22Rv1 (cell line): ENCODE results near the gene RANBP1.

Experiments used
- H3K27ac ChIP-seq: fragments of 450-650 bp; 2 replicates; pipeline ENCODE4 v1.5.1; 2017
- ZFX ChIP-seq: fragments of 450-650 bp; IDR thresholded peaks from 2 replicates; pipeline ENCODE4 v1.6.1; 2017; ENCODE audit warnings: antibody characterized with exemption, borderline replicate concordance
- TF ChIP-seq, protein P1 (sequence below): fragments of 450-650 bp; IDR thresholded peaks from 2 replicates; pipeline ENCODE4 v1.5.1; 2017; ENCODE audit warnings: mild to moderate bottlenecking

The RANBP1 gene

DNA sequence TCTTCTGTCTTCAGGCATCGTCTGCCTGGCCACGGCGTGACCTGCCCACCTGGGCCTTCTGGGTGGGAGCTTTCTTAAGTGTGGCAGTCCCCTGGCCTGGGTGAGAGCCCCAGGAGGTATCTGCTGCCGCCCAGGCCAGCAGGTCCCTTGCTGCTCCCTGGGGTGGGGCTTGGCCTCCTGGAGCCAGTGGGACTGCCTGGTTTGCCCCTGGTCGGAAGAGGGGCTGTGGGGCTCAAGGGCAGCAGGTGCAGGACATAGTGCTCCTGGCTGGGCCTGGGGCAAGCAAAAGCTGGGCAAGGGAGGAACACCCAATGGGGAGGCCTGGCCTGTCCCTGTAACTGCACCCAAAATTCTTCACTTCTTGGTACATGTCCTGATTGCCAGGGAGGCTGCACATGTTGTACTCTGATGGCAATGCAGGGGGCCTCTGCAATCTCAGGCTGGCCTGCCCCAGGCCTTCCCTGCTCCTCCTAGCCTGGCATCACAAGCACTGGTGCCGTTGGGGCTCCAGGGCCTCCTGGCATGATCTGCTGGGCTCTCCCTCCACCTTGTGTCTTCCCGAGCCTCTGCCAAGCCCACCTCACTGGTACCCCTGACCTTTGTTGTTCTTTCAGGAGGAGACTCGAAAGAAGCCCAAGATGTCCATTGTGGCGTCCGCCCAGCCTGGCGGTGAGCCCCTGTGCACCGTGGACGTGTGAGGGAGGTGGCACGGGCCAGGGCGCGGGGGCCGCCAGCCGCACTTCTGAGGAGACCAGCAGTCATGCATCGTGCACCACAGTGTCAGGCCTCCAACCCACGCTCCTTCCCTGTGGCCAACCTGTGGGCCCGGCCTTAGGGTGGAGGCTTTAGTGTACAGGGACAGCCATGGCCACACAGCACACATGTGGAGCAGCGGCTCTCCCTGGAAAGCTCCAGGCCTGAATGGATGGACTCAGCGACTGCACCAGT is 6.2 kb upstream of the RANBP1 start:
- peak overlapping the region; percentile 48 for H3K27ac ChIP-seq

DNA sequence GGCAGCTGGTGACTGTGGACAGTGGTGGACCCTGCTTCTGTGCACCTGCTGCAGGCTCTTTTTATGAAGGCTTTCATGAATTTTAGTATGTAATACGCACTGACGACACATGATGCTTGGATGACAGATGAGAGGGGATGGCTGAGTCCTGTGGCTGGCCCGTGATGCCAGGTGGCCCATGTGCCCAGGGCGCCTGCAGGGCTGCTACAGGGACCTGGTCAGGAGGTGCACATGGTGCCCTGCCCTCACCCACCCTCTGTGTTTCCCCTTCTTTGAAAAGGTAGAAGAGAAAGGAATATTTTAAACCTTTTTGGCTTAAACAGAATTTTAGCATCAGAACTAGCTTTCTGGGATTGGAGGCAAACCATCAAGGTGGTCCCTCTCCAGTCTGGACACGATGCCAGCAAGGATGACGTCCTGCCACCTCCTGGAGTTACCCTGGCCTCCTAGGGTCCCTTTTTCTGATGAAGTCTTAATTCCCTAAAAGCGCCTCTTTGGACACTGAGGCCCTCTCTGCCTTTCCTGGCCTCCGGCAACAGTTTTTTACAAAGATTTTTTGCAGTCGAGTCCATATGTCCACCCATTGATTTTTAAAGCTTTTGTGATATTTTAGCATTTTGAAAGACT is 5.4 kb upstream of the RANBP1 start:
- no peak for TF ChIP-seq ZFX
- TF ChIP-seq, protein P1, sequence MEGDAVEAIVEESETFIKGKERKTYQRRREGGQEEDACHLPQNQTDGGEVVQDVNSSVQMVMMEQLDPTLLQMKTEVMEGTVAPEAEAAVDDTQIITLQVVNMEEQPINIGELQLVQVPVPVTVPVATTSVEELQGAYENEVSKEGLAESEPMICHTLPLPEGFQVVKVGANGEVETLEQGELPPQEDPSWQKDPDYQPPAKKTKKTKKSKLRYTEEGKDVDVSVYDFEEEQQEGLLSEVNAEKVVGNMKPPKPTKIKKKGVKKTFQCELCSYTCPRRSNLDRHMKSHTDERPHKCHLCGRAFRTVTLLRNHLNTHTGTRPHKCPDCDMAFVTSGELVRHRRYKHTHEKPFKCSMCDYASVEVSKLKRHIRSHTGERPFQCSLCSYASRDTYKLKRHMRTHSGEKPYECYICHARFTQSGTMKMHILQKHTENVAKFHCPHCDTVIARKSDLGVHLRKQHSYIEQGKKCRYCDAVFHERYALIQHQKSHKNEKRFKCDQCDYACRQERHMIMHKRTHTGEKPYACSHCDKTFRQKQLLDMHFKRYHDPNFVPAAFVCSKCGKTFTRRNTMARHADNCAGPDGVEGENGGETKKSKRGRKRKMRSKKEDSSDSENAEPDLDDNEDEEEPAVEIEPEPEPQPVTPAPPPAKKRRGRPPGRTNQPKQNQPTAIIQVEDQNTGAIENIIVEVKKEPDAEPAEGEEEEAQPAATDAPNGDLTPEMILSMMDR, result no peak
- H3K27ac ChIP-seq, result peak overlapping the region; percentile 48

More for the DNA sequence above, 6.2 kb upstream of the RANBP1 start:
- TF ChIP-seq ZFX, result no peak
- TF ChIP-seq, protein P1, result no peak

DNA sequence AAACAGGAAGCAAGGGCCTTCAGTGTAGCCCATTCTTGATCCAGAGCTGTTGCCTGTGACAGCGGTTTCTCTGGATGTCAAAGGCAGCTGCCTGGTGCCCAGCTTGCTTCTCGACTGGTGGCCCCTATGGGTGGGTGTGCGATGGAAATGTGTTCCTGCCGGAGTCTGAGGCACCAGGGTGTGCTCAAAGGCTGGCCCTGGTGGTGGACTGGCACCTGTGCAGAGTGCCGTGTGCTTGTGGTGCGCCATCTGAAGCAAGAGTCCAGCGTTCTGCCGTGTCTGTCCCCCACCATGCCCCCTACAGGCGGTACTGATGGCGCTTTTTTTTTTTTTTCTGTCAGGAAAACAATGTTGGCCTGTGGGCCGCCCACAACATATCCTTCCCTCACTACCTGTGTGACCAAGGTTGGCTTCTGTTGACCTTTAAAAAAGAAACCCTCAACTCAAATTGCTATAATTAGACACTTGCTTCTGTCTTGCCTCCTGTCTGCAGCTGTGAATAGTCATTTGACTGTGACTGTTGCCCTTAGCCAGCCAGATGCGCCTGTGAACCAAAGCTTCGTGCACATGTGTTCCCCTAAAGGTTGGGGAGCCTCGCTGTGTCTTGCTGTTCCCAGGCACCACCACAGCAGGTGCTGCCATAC is 4.7 kb upstream of the RANBP1 start:
- TF ChIP-seq ZFX, result no peak
- TF ChIP-seq, protein P1, result peak; percentile 69
- H3K27ac ChIP-seq, result peak overlapping the region; percentile 48

DNA sequence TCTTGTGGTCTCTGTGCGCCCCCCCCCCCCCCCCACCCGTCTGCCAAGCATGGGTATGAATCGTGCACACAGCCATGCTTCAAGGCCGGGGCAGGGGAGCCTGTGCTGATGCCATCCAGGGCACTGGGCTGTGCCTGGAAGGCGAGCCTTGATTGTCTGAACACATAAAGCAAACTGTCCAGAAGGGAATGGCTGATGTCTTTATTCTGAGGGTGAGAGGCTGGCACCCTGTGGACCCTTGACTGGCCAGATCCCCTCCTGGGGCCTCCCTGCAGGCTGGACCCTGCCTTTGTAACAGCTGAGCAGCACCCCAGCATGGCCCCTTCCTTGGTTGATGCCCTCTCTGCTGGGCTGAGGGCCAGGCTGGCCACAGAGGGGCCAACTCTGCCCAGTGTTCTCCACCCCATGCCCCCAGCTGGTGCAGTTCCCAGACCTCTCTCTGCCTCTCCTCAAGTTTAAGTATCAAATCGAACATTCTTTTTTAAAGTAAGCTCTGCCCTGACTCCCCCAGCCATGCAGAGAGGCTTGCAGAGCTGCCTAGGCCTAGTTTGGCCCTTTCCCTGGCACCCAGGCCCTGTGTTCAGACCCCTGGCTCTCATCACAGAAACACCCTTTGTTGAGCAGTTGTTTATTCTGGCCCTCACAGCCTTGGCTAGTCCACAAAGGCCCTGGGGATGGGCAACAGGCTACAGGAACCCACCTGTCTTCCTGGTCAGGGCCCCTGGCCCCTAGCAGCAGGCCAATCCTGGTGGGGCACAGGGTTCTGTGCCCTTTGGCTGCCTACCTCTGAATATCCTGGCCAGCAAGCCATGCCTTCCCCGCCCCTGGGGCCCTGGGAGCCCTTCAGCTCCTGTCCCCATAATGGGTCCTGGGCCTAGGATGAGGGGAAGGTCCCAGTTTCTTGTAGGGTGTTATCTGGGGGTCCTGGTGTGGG is 3.9 kb upstream of the RANBP1 start:
- peak overlapping the region; percentile 48 for H3K27ac ChIP-seq
- TF ChIP-seq ZFX, result no peak
- TF ChIP-seq, protein P1, result no peak

DNA sequence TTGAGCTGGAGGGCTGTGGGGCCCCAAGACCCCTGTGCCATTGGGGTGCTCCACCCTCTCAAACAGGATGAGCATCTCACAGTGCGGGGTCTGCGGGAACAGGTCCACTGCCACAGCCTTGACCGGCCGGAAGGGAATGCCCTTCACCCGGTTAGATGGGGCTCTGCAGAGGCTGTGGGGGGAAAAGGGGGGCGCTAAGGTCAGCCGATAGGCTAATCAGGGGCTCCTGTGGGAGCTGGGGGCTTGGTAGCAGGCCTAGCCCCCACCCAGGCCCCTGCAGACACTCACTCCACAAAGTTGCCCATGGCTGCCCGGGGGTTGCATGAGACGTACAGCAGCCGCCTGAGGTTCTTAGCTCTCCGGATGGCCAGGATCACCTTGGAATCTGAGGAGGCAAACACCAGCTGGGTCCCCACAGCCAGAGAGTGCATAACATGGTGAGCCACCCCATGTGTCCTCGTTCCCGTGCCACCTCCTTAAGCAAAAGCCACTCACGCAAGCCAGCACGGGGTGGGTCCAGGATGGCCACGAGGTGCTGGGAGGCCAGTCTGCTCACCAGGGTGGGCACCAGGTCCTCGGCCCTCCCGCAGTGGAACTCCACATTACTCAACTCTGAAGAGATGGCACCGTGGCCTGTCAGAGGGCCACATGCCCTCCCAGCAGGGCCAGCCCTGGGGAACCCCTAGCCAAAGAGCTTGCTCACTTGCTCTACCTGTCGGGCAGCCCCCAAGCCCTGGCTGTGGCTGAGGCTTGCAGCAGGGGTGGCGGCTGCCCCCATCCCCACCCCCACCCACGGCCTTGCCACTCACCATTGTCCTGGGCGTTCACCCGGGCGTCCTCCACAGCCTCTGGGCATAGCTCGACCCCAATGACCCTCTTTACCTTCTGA is 3.0 kb upstream of the RANBP1 start:
- peak overlapping the region; percentile 48 for H3K27ac ChIP-seq
- TF ChIP-seq ZFX, result no peak

DNA sequence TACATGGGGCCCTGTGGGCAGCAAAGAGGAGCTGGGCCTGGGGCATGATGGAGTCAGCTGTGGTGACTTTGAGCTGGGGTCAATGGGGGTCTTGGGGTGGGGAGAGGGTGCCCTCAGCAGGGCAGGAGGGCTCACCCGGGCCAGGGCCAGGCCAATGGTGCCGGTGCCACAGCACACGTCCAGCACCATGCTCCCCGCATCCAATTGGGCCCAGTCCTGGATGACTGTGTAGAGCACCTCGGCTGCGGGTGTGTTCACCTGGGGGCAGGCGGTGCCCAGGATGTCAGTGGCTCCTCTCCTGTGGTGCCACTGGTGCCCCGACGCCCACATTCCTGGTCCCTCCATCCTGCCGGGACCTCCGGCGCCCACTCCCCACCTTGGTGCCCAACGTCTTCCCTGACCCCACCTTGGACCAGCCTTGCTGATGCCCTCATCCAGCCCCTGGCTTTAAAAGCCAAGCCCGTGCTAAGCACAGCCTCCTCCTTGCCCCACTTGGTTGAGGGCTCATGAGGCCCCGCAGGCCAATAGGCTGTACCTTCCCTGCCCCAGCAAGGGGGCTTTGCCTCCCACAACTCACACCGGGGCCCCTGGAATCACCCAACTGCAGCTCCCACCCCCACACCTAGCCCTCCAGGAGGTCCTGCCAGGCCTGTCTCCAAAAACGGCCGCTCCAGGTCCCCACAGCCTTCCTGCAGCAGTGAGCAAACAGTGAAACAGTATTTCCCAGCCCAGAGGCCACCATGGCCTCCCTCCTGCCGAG is 2.2 kb upstream of the RANBP1 start:
- TF ChIP-seq, protein P1, result no peak
- no peak for TF ChIP-seq ZFX
- H3K27ac ChIP-seq, result peak overlapping the region; percentile 10; the same call in 1 of the 2 replicates
